ENCODE measurements around the gene GPR157. TPM values are rescaled to one million over a fixed set of nuclear protein-coding genes. Genes with fewer than 3 reads are reported as not detected.
A peak's percentile ranks its signal among the peaks of the same experiment; 100 is the strongest.

GPR157 gene
- total and polyA plus RNA-seq, 10 of the 15 experiments (the other 5 are each of a cell fraction or from before 2014, with no cell fraction given): 0.66 to 15.9 (median 3.1) TPM

DNA sequence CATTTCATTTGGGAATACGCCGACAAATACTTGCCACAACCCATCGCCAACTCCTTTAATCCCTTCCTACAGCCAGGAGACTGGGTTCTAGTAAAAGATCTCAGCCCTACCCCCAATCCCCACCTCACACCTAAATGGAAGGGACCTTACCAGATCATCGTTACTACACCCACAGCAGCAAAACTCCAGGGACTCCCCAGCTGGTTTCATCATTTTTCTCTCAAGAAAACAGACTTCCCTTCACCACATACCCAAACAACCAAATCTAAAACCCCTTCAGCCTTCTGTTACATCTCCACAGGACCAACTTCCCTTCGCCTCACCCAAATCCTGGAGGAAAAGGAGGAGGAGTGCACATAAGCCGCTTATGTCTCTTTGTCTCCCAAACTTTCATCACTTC, 35.8 kb downstream of the GPR157 start:
- CTCF ChIA-PET: interaction anchor here (0.7 to 1.5 kb wide), 4 partner anchors 8 to 179 kb away, joined by 3 to 8 read pairs (median 4); no protein-coding TSS in a partner anchor
- SMC1A ChIA-PET (ENCODE audit: uncharacterized antibody, unreplicated experiment): interaction anchor here (0.6 to 2.2 kb wide), 7 partner anchors 8 to 81 kb away, joined by 3 to 5 read pairs (median 3); no protein-coding TSS in a partner anchor
- H3K79me2 ChIP-seq (ENCODE audit: control insufficient read depth, insufficient read depth, low read length): no peaks in the 10 kb centered on the region
- POLR2A ChIA-PET: interaction anchor here (1.5 kb wide), 1 partner anchor 12 kb away, joined by 12 read pairs; no protein-coding TSS in a partner anchor
- TF ChIP-seq IKZF2 (IDR thresholded peaks at IDR 0.05): 0 out of 4 replicates have a peak, but pooled peaks of 1 of the 2 experiments have one; percentile 13
- TF ChIP-seq CHD1 (IDR thresholded peaks at IDR 0.05; ENCODE audit: low read depth, low read length): no peak
- DNase-seq (ENCODE audit: low read depth, low spot score) (no peak), FAIRE-seq (no peak), ATAC-seq (no peak)
- H3K9me3 ChIP-seq (replicated peaks; ENCODE audit: control insufficient read depth, insufficient read depth, low read length): no peaks in the 10 kb centered on the region; the same call in 1 of the 3 replicates
- no peak overlapping the region for H3K27ac ChIP-seq (ENCODE audit: control insufficient read depth, insufficient read depth)
- no peak overlapping the region for H2AFZ ChIP-seq (ENCODE audit: control insufficient read depth, low read depth, low read length)
- no peaks in the 10 kb centered on the region for H4K20me1 ChIP-seq (ENCODE audit: control insufficient read depth, insufficient read depth)
- in situ Hi-C loops (cut with MboI) (no loop called here), intact Hi-C loops (cut with micrococcal nuclease; ENCODE audit: unreplicated experiment) (no loop called here)
- WGBS (ENCODE audit: insufficient coverage, insufficient replicate concordance, low lambda C conversion rate, missing lambda C conversion rate): 51% methylated on average over 6 of the region's 6 CpGs
- H3K4me1 ChIP-seq (ENCODE audit: control insufficient read depth, insufficient read depth, low read length): no peaks in the 10 kb centered on the region
- H3K9ac ChIP-seq (ENCODE audit: control insufficient read depth, insufficient read depth, low read length): no peak overlapping the region
- no peak overlapping the region for H3K4me2 ChIP-seq (ENCODE audit: control insufficient read depth, insufficient read depth)
- RAD21 ChIA-PET (ENCODE audit: unreplicated experiment): interaction anchor here (1.1 to 1.4 kb wide), 2 partner anchors 9 to 88 kb away, joined by 3 read pairs; no protein-coding TSS in a partner anchor
- H3K27me3 ChIP-seq (replicated peaks in 1 of 2; ENCODE audit: control insufficient read depth in 2 of 2, insufficient read depth in 2 of 2, low read length in 1 of 2): no peaks in the 10 kb centered on the region; a peak in 2 of 4 replicates
- H3K4me3 ChIP-seq: no peak overlapping the region
- H3K36me3 ChIP-seq (ENCODE audit: control insufficient read depth in 2 of 2, insufficient read depth in 2 of 2, low read length in 1 of 2): no peaks in the 10 kb centered on the region
- no TSS peak for BruUV-seq (replicated peaks)

GRCh38 chr1:9088807-9089206, 40.1 kb downstream of the GPR157 start:
- BruUV-seq (replicated peaks): no TSS peak
- Histone ChIP-seq H3K4me3 (no peak overlapping the region), H3K9ac (ENCODE audit: control insufficient read depth, insufficient read depth, low read length) (no peak overlapping the region), H3K9me3 (replicated peaks; ENCODE audit: control insufficient read depth, insufficient read depth, low read length) (peaks cover 4% of the 10 kb centered on the region; the same call in 2 of the 3 replicates), H3K27me3 (replicated peaks in 1 of 2; ENCODE audit: control insufficient read depth in 2 of 2, insufficient read depth in 2 of 2, low read length in 1 of 2) (no peaks in the 10 kb centered on the region; a peak in 2 of 4 replicates), H4K20me1 (ENCODE audit: control insufficient read depth, insufficient read depth) (no peaks in the 10 kb centered on the region), H3K27ac (ENCODE audit: control insufficient read depth, insufficient read depth) (no peak overlapping the region), H3K79me2 (ENCODE audit: control insufficient read depth, insufficient read depth, low read length) (no peaks in the 10 kb centered on the region), H3K4me2 (ENCODE audit: control insufficient read depth, insufficient read depth) (no peak overlapping the region), H3K4me1 (ENCODE audit: control insufficient read depth, insufficient read depth, low read length) (no peaks in the 10 kb centered on the region), H3K36me3 (ENCODE audit: control insufficient read depth in 2 of 2, insufficient read depth in 2 of 2, low read length in 1 of 2) (no peaks in the 10 kb centered on the region), H2AFZ (ENCODE audit: control insufficient read depth, low read depth, low read length) (no peak overlapping the region)
- FAIRE-seq (no peak), ATAC-seq (no peak), DNase-seq (ENCODE audit: low read depth, low spot score) (no peak)
- intact Hi-C loops (cut with micrococcal nuclease; ENCODE audit: unreplicated experiment) (no loop called here), in situ Hi-C loops (cut with MboI) (no loop called here)
- TF ChIP-seq HCFC1 (IDR thresholded peaks at IDR 0.05; ENCODE audit: low read length): no peak
- no peak for TF ChIP-seq NFYB (IDR thresholded peaks at IDR 0.05; ENCODE audit: insufficient read depth, low read depth, low read length)
- TF ChIP-seq IRF3 (IDR thresholded peaks at IDR 0.05): no peak
- no peak for TF ChIP-seq MEF2A (IDR thresholded peaks at IDR 0.05; ENCODE audit: insufficient read depth, low read depth, low read length)
- TF ChIP-seq, protein P1, sequence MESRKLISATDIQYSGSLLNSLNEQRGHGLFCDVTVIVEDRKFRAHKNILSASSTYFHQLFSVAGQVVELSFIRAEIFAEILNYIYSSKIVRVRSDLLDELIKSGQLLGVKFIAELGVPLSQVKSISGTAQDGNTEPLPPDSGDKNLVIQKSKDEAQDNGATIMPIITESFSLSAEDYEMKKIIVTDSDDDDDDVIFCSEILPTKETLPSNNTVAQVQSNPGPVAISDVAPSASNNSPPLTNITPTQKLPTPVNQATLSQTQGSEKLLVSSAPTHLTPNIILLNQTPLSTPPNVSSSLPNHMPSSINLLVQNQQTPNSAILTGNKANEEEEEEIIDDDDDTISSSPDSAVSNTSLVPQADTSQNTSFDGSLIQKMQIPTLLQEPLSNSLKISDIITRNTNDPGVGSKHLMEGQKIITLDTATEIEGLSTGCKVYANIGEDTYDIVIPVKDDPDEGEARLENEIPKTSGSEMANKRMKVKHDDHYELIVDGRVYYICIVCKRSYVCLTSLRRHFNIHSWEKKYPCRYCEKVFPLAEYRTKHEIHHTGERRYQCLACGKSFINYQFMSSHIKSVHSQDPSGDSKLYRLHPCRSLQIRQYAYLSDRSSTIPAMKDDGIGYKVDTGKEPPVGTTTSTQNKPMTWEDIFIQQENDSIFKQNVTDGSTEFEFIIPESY (IDR thresholded peaks at IDR 0.05): no peak
- TF ChIP-seq, protein P2, sequence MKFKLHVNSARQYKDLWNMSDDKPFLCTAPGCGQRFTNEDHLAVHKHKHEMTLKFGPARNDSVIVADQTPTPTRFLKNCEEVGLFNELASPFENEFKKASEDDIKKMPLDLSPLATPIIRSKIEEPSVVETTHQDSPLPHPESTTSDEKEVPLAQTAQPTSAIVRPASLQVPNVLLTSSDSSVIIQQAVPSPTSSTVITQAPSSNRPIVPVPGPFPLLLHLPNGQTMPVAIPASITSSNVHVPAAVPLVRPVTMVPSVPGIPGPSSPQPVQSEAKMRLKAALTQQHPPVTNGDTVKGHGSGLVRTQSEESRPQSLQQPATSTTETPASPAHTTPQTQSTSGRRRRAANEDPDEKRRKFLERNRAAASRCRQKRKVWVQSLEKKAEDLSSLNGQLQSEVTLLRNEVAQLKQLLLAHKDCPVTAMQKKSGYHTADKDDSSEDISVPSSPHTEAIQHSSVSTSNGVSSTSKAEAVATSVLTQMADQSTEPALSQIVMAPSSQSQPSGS (IDR thresholded peaks at IDR 0.05; ENCODE audit: low read length): no peak
- TF ChIP-seq SUZ12 (IDR thresholded peaks at IDR 0.05; ENCODE audit: unreplicated experiment): no peak
- no peak for TF ChIP-seq BRCA1 (IDR thresholded peaks at IDR 0.05; ENCODE audit: low read depth, low read length)
- WGBS (ENCODE audit: insufficient coverage, insufficient replicate concordance, low lambda C conversion rate, missing lambda C conversion rate): 46% methylated on average over 4 of the region's 4 CpGs
- ChIA-PET RAD21 (ENCODE audit: unreplicated experiment) (no interaction called here), CTCF (no interaction called here), SMC1A (ENCODE audit: uncharacterized antibody, unreplicated experiment) (interaction anchor here (1.6 kb wide), 1 partner anchor 8 kb away, joined by 3 read pairs; no protein-coding TSS in a partner anchor), POLR2A (interaction anchor here (0.8 kb wide), 1 partner anchor 10 kb away, joined by 3 read pairs; no protein-coding TSS in a partner anchor)
